HG03354 (cell line): ENCODE data around the gene SON.
"Not testable (repeated sequence)": the region's sequence is repeated elsewhere in the genome, so short reads cannot be mapped to it uniquely, and the experiment has no call there.

Source experiments
- ATAC-seq: cut with Tn5 transposase; IDR thresholded peaks from one replicate; pipeline ENCODE4 v1.9.1; 2021; ENCODE audit warnings: mild to moderate bottlenecking; ENCODE audit not compliant: unreplicated experiment, poor library complexity, severe bottlenecking

SON gene

DNA sequence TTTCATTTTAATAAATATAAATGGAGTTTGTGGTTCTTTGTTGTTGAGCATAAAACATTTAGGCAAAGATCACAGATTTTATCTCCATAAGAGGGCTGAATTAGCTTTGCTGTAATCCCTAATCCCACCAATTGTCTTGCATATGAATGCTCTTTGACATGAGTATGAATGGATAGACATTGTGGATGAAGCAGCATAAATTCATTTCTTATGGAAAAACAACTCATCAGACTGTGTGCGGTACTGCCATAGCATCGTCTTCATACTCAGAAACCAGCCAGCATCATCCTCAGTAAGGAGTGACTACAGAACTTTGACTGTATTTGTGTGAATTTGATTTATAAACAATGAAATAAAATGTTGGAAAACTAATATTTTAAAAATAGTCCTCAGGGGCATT lies 19.6 kb downstream of the SON start:
- ATAC-seq: no peak

DNA sequence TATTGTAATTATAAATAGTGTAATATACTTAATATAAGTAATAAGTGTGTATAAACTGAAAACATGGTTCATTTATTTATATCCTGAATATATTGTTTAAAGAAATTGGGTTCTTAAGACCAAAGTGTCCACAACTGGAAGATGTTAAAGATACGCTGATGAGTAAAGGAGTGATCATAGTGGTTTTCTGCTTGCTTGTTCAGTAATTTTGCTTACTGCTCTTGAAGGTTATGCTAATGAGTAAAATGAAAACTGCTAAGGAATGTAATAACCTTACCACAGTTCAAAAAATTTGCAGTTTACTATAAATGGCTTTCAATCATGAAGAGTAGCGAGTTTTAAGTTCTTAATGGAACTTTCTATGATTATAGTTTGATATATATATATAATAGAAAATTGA lies 23.7 kb downstream of the SON start:
- no peak for ATAC-seq

GRCh38 chr21:33567914-33568313 lies 25.1 kb downstream of the SON start:
- ATAC-seq: no peak

DNA sequence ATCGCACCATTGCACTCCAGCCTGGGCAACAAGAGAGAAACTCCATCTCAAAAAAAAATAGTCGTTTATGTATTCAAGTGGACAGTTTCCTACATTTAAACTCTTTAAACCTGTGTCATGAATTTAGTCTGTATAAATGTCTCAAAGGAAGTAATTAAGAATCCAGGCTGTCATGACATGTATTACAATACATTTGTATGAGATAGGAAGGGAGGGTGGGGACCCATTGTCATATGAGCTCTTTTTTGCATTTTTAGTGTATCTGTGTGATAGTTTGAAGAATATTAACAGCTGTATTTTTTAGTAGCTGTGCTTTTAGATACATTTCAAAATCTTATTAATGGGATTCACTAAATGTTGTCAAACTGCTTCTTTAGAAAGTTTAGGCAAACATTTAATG lies 25.6 kb downstream of the SON start:
- ATAC-seq: no peak

DNA sequence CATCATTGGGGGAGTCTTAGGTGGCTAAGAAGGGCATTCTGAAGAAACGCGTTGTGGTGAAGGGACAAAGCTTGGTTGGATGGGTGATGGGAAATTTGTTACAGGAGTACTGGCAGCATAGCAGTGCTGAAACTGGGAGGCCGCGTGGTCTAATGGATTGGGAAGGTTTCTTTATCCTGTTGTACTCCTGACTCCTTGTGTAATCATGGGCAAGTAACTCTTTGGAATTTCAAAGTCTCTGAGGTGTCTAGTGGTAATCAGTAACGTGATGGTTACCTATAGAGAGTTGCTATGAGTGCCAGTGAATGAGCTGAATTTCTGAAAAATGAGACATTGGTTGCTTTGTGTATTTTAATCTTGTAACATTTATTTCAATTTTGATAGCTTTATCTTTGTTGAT lies 27.2 kb downstream of the SON start:
- ATAC-seq: no peak

- ATAC-seq: no peak
Observed at GRCh38 chr21:33572350-33572749, 29.5 kb downstream of the SON start.

DNA sequence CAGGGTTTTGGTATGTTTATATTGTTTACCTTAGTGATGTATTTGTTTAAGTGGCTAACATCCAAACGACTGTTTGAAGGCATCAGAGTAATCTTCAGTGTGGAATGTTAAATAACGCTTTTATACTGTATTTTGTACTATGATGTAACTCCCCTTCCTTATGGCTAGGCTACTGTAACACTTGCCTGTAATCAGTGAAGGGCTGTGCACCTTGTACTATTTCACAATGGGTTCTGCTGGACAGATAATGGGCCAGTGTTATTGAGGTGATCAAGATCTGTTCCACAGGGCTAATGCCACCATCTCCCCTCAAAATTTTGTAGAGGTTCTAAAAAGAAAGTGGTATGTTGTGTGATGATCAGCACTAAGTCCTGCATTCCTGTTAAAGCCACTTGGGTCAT lies 33.9 kb downstream of the SON start:
- ATAC-seq: not testable (repeated sequence)

GRCh38 chr21:33578214-33578613 lies 35.4 kb downstream of the SON start:
- no peak for ATAC-seq

- ATAC-seq: no peak
Observed at GRCh38 chr21:33578959-33579542, 36.2 kb downstream of the SON start.

DNA sequence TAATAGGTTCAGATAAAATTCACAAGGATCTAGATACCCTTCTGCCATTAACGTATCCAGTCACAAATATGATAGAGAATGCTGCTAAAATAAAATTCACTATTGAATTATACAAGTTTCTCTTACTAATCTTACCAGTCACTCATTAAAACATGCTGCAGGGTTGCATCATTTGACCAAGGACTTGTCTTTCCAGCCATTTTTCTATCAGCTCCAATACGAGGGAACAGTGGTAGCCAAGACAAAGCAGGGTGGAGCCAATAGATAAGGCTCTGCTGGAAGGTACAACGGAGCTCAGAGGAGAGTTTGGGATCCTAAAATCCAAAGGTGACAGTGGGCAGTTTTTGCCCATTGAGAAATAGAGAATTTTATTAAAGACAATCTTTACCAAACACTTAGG lies 41.6 kb downstream of the SON start:
- ATAC-seq: no peak

GRCh38 chr21:33586927-33587326 lies 44.1 kb downstream of the SON start:
- ATAC-seq: no peak

DNA sequence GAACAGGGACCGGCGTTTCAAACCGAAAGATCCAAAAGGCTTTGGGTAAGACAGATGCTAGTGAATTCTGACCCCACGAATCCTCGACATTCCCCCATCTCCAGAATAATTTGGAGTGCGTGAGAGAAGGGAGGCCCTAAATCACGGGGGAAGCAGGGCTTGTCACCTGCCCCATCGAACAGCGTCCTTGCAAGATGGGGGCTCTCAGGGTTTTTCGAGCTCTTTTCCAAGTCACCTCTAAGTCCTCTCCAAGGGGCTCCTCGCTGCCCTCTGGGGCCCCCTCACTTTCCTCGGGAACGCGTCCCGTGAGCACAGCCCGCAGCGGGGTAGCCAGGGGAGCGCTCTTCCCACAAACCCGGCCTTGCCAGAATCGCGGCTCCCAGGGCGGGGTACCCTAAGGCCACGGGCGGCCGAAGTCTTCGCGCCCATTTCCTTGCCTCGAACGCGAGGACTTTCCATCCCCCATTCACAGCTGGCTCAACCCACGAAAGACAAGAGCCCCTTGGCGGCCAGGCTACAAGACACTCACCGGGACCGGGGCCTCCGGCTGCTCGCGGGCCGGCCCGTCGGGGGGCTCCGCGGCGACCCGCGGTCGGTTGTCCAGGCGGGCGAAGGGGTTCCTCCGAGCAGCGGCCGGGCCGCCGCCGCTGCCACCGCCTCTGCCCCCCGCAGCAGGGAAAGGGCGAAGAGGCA lies 45.1 kb downstream of the SON start:
- ATAC-seq: peak; percentile 54

GRCh38 chr21:33588485-33589335 lies 45.9 kb downstream of the SON start, which contains the start of gene DONSON:
Gene DONSON, minus strand, starts transcription at chr21:33588684. Its CDS starts 43 bp downstream, at chr21:33588641.
- peak; percentile 89 for ATAC-seq

DNA sequence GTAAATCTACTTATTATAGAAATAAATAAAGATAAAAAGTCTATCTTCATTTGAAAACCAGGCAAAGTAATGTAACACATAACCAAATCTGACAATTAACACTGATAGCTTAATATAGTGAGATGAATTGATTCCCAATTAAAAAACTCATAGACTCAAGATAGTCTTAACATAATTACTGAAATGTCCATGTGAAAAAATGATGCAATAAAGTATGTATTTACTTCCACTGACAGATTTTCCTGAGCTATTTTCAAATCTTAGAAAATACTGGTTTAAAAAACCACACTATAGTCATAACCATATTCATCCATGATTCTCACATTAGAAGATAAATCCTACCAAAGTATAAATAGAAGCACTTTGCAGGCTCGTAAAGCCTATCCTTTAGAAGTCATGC lies 55.2 kb downstream of the SON start:
- no peak for ATAC-seq

DNA sequence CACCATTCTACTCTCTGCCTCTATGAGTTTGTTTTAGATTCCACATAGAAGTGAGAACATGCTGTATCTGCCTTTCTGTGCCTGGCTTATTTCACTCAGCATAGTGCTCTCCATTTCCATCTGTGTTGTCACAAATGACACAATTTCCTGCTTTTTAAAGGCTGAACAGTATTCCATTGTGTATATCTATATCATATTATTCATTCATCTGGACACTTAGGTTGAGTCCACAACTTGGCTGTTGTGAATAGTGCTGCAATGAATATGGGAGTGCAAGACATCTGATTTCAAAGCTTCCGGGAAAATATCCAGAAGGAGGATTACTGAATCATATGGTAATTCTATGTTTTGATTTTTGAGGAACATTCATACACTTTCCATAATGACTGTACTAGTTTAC lies 65.7 kb downstream of the SON start:
- ATAC-seq: no peak

DNA sequence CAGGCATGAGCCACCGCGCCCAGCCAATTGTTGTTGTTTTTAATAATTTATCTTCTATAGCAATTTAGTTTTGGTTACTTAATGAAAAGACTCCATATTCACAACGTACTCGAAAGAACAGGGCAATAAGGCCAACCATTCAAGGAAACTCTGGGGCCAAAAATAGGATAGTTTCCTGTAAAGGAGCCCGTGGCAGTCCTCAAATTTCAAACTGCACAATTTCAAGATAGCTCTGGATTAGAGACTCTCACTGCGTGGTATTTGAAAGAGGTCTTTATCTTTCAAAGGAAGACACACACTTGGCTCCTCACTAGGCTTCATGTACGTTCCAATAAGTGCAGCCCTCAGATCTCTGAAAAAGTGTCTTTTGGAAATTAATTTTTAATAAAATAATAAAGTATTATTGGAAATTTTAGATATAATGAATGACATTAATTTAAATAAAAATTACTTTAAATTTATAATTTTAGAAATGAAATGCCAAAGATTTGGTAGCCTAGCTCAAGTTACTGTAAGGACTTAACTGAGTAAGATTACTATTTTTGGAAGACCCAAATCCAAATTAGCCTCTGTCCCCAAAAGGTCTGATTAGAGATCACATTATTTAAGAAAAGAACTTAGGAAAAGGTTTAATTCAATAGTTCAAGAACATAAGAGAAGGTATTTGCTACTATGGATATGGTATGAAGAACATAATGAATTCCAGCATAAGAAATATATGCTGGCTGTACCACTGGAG lies 68.3 kb downstream of the SON start:
- ATAC-seq: no peak

GRCh38 chr21:33617565-33617964 lies 74.7 kb downstream of the SON start:
- ATAC-seq: not testable (repeated sequence)

DNA sequence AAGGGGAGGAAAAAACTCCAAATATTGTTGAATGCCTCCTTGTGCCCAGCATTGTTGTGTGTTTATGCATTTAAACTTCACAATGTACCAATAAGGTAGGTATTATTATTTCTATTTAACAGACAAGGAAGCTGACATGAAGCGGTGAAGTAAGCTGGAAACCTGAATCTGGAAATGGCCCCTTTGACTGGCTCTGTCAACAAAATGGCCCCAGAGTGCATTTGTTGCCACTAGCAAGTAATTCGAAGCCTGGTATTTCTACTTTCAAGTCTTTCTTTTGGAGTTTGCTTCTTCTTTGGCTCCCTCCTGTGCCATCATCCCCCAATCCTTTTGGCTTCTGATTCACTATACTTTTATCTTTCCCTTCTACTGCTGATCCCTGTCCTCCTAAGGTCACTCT lies 75.6 kb downstream of the SON start:
- no peak for ATAC-seq

- ATAC-seq: no peak
Observed at GRCh38 chr21:33619726-33620125, 76.9 kb downstream of the SON start.

DNA sequence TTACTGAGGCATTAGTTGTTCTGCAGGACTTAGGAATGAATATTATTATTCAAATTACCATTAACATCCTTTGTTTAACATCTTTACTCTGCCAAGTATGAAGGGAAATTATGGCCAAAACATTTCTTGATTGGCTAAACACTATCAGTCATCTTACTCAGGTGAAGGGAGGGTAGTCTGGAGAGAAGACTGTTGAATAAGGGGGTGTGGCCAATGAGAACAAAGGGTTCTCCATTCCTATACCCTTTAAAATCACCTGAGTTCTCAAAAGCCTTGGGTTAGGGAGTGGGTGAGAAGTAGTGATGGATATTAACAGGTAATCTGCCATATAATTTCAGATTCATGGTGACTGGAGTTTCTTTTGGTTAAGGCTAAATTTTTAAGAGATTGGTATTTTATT lies 79.4 kb downstream of the SON start:
- no peak for ATAC-seq
